NCI-H1092 (cell line): ENCODE measurements around the gene ZNF609.
A peak's percentile ranks its signal among the peaks of the same experiment; 100 is the strongest.
"Not testable (repeated sequence)": the region's sequence is repeated elsewhere in the genome, so short reads cannot be mapped to it uniquely, and the experiment has no call there.

Experiments
- DNase-seq: peaks from one replicate; lab custom pipeline; 2025; lab: John Stamatoyannopoulos, UW

Gene ZNF609

GRCh38 chr15:64459066-64459781, 1.2 kb upstream of the ZNF609 start:
- DNase-seq = no peak

- DNase-seq = no peak
Measured at GRCh38 chr15:64460724-64461720, 644 bp downstream of the ZNF609 start.

GRCh38 chr15:64461721-64462162, 1.4 kb downstream of the ZNF609 start:
- DNase-seq = peak; percentile 12

GRCh38 chr15:64462492-64462891, 2.1 kb downstream of the ZNF609 start:
- no peak for DNase-seq

GRCh38 chr15:64464276-64465005, 4.1 kb downstream of the ZNF609 start:
- DNase-seq = peak; percentile 52

GRCh38 chr15:64466408-64467141, 6.2 kb downstream of the ZNF609 start:
- no peak for DNase-seq

GRCh38 chr15:64472161-64472560, 11.8 kb downstream of the ZNF609 start:
- no peak for DNase-seq

- no peak for DNase-seq
Measured at GRCh38 chr15:64474846-64475245, 14.5 kb downstream of the ZNF609 start.

- DNase-seq = no peak
Measured at GRCh38 chr15:64476550-64476949, 16.2 kb downstream of the ZNF609 start.

- DNase-seq = no peak
Measured at GRCh38 chr15:64478863-64479262, 18.5 kb downstream of the ZNF609 start.

GRCh38 chr15:64480891-64481290, 20.5 kb downstream of the ZNF609 start:
- DNase-seq = no peak

- DNase-seq = no peak
Measured at GRCh38 chr15:64483749-64484148, 23.4 kb downstream of the ZNF609 start.

GRCh38 chr15:64485796-64486195, 25.4 kb downstream of the ZNF609 start:
- no peak for DNase-seq

GRCh38 chr15:64490598-64491259, 30.4 kb downstream of the ZNF609 start:
- no peak for DNase-seq

- no peak for DNase-seq
Measured at GRCh38 chr15:64493641-64494040, 33.3 kb downstream of the ZNF609 start.

GRCh38 chr15:64495968-64496367, 35.6 kb downstream of the ZNF609 start:
- DNase-seq = not testable (repeated sequence)

GRCh38 chr15:64500695-64501395, 40.5 kb downstream of the ZNF609 start:
- no peak for DNase-seq

GRCh38 chr15:64501396-64501715, 41.0 kb downstream of the ZNF609 start:
- DNase-seq = peak; percentile 1

GRCh38 chr15:64502151-64502550, 41.8 kb downstream of the ZNF609 start:
- no peak for DNase-seq

GRCh38 chr15:64502551-64502950, 42.2 kb downstream of the ZNF609 start:
- DNase-seq = no peak

GRCh38 chr15:64503197-64503596, 42.8 kb downstream of the ZNF609 start:
- no peak for DNase-seq
